ENCODE data around the gene ANKRD6. TPM values are rescaled to one million over a fixed set of nuclear protein-coding genes. Genes with fewer than 3 reads are reported as not detected.

ANKRD6 gene
- total RNA-seq, 1 experiment from 2014 or later, result 20.5 TPM

- no peaks in the 10 kb centered on the region for H3K9me3 Mint-ChIP-seq (ENCODE audit: unreplicated experiment)
- Histone ChIP-seq H3K4me1 (no peaks in the 10 kb centered on the region), H3K36me3 (ENCODE audit: control insufficient read depth, insufficient read depth, low read length) (no peaks in the 10 kb centered on the region), H3K27me3 (replicated peaks; ENCODE audit: control insufficient read depth, insufficient read depth, low read length) (no peaks in the 10 kb centered on the region; the same call in 1 of the 2 replicates), H3K4me3 (ENCODE audit: low read depth, low read length) (no peak overlapping the region), H3K9me3 (no peaks in the 10 kb centered on the region)
- POLR2A ChIA-PET, result no interaction called here
- H3K36me3 Mint-ChIP-seq (ENCODE audit: insufficient read depth, unreplicated experiment), result no peaks in the 10 kb centered on the region
- no peak overlapping the region for H3K4me3 Mint-ChIP-seq (ENCODE audit: unreplicated experiment)
- no peak overlapping the region for H3K27ac Mint-ChIP-seq (ENCODE audit: unreplicated experiment)
- H3K4me1 Mint-ChIP-seq (ENCODE audit: low read depth, unreplicated experiment), result peaks cover 18% of the 10 kb centered on the region
- DNase-seq, result no peak
- no peaks in the 10 kb centered on the region for H3K27me3 Mint-ChIP-seq (ENCODE audit: insufficient read depth, unreplicated experiment)
- no peak for TF ChIP-seq CTCF (IDR thresholded peaks at IDR 0.05; ENCODE audit: insufficient read depth in 1 of 2, low read depth in 1 of 2, low read length in 1 of 2, severe bottlenecking in 1 of 2, unreplicated experiment in 1 of 2)
- CTCF ChIA-PET, result interaction anchor here (1.1 to 1.6 kb wide), 2 partner anchors 38 to 129 kb away, joined by 4 to 11 read pairs; no protein-coding TSS in a partner anchor
- no TSS peak for BruUV-seq (replicated peaks)
- intact Hi-C loops (cut with micrococcal nuclease; ENCODE audit: unreplicated experiment), result loop anchor here (5.0 kb wide), 1 partner anchor 33 kb away; no protein-coding TSS in a partner anchor
Measured at GRCh38 chr6:89468998-89469397, 36.0 kb downstream of the ANKRD6 start.

- Mint-ChIP-seq H3K4me3 (ENCODE audit: unreplicated experiment) (no peak overlapping the region), H3K27ac (ENCODE audit: unreplicated experiment) (no peak overlapping the region), H3K36me3 (ENCODE audit: insufficient read depth, unreplicated experiment) (no peaks in the 10 kb centered on the region), H3K9me3 (ENCODE audit: unreplicated experiment) (no peaks in the 10 kb centered on the region), H3K4me1 (ENCODE audit: low read depth, unreplicated experiment) (peaks cover 18% of the 10 kb centered on the region), H3K27me3 (ENCODE audit: insufficient read depth, unreplicated experiment) (no peaks in the 10 kb centered on the region)
- CTCF ChIA-PET, result no interaction called here
- no peaks in the 10 kb centered on the region for H3K9me3 ChIP-seq
- H3K4me3 ChIP-seq (ENCODE audit: low read depth, low read length), result no peak overlapping the region
- no TSS peak for BruUV-seq (replicated peaks)
- no peaks in the 10 kb centered on the region for H3K4me1 ChIP-seq
- intact Hi-C loops (cut with micrococcal nuclease; ENCODE audit: unreplicated experiment), result no loop called here
- DNase-seq, result no peak
- no peaks in the 10 kb centered on the region for H3K36me3 ChIP-seq (ENCODE audit: control insufficient read depth, insufficient read depth, low read length)
- no peak for TF ChIP-seq CTCF (IDR thresholded peaks at IDR 0.05; ENCODE audit: insufficient read depth in 1 of 2, low read depth in 1 of 2, low read length in 1 of 2, severe bottlenecking in 1 of 2, unreplicated experiment in 1 of 2)
- no peaks in the 10 kb centered on the region; the same call in 1 of the 2 replicates for H3K27me3 ChIP-seq (replicated peaks; ENCODE audit: control insufficient read depth, insufficient read depth, low read length)
- POLR2A ChIA-PET, result no interaction called here
Measured at GRCh38 chr6:89471287-89471867, 38.4 kb downstream of the ANKRD6 start.

GRCh38 chr6:89475101-89475500, 42.1 kb downstream of the ANKRD6 start:
- Mint-ChIP-seq H3K4me1 (ENCODE audit: low read depth, unreplicated experiment) (peaks cover 10% of the 10 kb centered on the region), H3K4me3 (ENCODE audit: unreplicated experiment) (no peak overlapping the region), H3K27ac (ENCODE audit: unreplicated experiment) (no peak overlapping the region), H3K36me3 (ENCODE audit: insufficient read depth, unreplicated experiment) (no peaks in the 10 kb centered on the region), H3K27me3 (ENCODE audit: insufficient read depth, unreplicated experiment) (no peaks in the 10 kb centered on the region), H3K9me3 (ENCODE audit: unreplicated experiment) (no peaks in the 10 kb centered on the region)
- ChIA-PET POLR2A (no interaction called here), CTCF (no interaction called here)
- no peak for DNase-seq
- BruUV-seq (replicated peaks), result no TSS peak
- Histone ChIP-seq H3K4me3 (ENCODE audit: low read depth, low read length) (no peak overlapping the region), H3K27me3 (replicated peaks; ENCODE audit: control insufficient read depth, insufficient read depth, low read length) (no peaks in the 10 kb centered on the region), H3K36me3 (ENCODE audit: control insufficient read depth, insufficient read depth, low read length) (no peaks in the 10 kb centered on the region), H3K9me3 (no peaks in the 10 kb centered on the region), H3K4me1 (no peaks in the 10 kb centered on the region)
- intact Hi-C loops (cut with micrococcal nuclease; ENCODE audit: unreplicated experiment), result loop anchor here (2.0 kb wide), 1 partner anchor 32 kb away; no protein-coding TSS in a partner anchor
- TF ChIP-seq CTCF (IDR thresholded peaks at IDR 0.05; ENCODE audit: insufficient read depth in 1 of 2, low read depth in 1 of 2, low read length in 1 of 2, severe bottlenecking in 1 of 2, unreplicated experiment in 1 of 2), result no peak

All from Caco-2 (cell line).